GM12874 (cell line): ENCODE results near the gene HRG.
A peak's percentile ranks its signal among the peaks of the same experiment; 100 is the strongest.

Source experiments
- CTCF ChIP-seq: IDR thresholded peaks from 2 replicates; pipeline ENCODE4 v1.5.1; 2011; ENCODE audit warnings: low read depth, mild to moderate bottlenecking, control low read depth, low read length, moderate library complexity; ENCODE audit not compliant: insufficient read depth

The HRG gene

GRCh38 chr3:186665625-186666188 lies at the start of gene HRG:
TSS of gene HRG (plus strand) at chr3:186666014. CDS start at chr3:186666032, 18 bp downstream.
- no peak for TF ChIP-seq CTCF

- TF ChIP-seq CTCF: no peak
Observed at GRCh38 chr3:186616299-186616617, 49.6 kb upstream of the HRG start.

GRCh38 chr3:186617036-186617946 lies 48.5 kb upstream of the HRG start:
- peak; percentile 97 for TF ChIP-seq CTCF

- TF ChIP-seq CTCF: no peak
Observed at GRCh38 chr3:186618318-186618938, 47.4 kb upstream of the HRG start.

GRCh38 chr3:186619787-186620212 lies 46.0 kb upstream of the HRG start:
- no peak for TF ChIP-seq CTCF

- TF ChIP-seq CTCF: no peak
Observed at GRCh38 chr3:186620213-186621092, 45.4 kb upstream of the HRG start.
